A549 (cell line): ENCODE measurements around the gene EIF2B2. TPM values are rescaled to one million over a fixed set of nuclear protein-coding genes. Genes with fewer than 3 reads are reported as not detected.

Source experiments
- ATAC-seq, 2 experiments: fragments of 200-7000 bp in 1 of 2; fragments of >200 bp in 1 of 2; cut with Nextera tagmentation in 1 of 2; cut with Tn5 transposase in 1 of 2; 3 replicates each; pipeline versions ENCODE4 v1.8.0 to v1.9.1; 2018 to 2020; ENCODE audit warnings: mild to moderate bottlenecking in 1 of 2, moderate library complexity in 1 of 2
- CTCF ChIA-PET: fragments of 300-600 bp; sonication (Branson Sonifier 250); formaldehyde crosslinking; extraction: SDS; loops from one replicate; lab custom pipeline; 2021; ENCODE audit warnings: antibody characterized with exemption, inconsistent platforms; lab: Yijun Ruan, JAX
- POLR2A ChIA-PET: fragments of 350-600 bp; formaldehyde crosslinking; extraction: SDS; loops from one replicate; lab custom pipeline; 2021; ENCODE audit warnings: antibody characterized with exemption, inconsistent platforms; lab: Yijun Ruan, JAX
- DNase-seq, 2 experiments: peaks; one replicate each; pipeline versions ENCODE4 v3.0.0 to v3.0.0-alpha.2; 2011 to 2016; ENCODE audit warnings: low read depth in 1 of 2, low spot score in 1 of 2
- FAIRE-seq: peaks from 2 replicates; lab custom pipeline; 2011; peaks lifted over from hg19 to GRCh38; lab: Jason Lieb, UNC
- H3K27ac ChIP-seq, 2 experiments: fragments of >200 bp; sonication (Bioruptor Twin); formaldehyde crosslinking; 3 replicates each; pipeline ENCODE4 v1.5.1; 2016 to 2017
- H3K4me1 ChIP-seq: fragments of >200 bp; sonication (Bioruptor Twin); formaldehyde crosslinking; 3 replicates; pipeline ENCODE4 v1.6.1; 2016
- H3K4me2 ChIP-seq: fragments of >200 bp; sonication (Bioruptor Twin); formaldehyde crosslinking; 3 replicates; pipeline ENCODE4 v1.6.1; 2016
- H3K4me3 ChIP-seq: fragments of >200 bp; sonication (Bioruptor Twin); formaldehyde crosslinking; 3 replicates; pipeline ENCODE4 v1.5.1; 2016
- H3K9me3 ChIP-seq: fragments of >200 bp; sonication (Bioruptor Twin); formaldehyde crosslinking; 3 replicates; pipeline ENCODE4 v1.6.1; 2016
- ATOH8 ChIP-seq: fragments of 250-450 bp; sonication (Bioruptor Pico); IDR thresholded peaks from 2 replicates; pipeline ENCODE4 v1.5.0; 2020; ENCODE audit warnings: low read depth, mild to moderate bottlenecking, moderate library complexity
- BHLHE40 ChIP-seq: IDR thresholded peaks from 2 replicates; pipeline ENCODE4 v1.6.1; 2012; ENCODE audit warnings: low read depth, low read length, inconsistent platforms
- CHD2 ChIP-seq: fragments of 150-350 bp; IDR thresholded peaks from 2 replicates; pipeline ENCODE4 v1.6.1; 2014; ENCODE audit warnings: low read length; ENCODE audit not compliant: partially characterized antibody
- CTCF ChIP-seq: fragments of >200 bp; sonication (Bioruptor Twin); formaldehyde crosslinking; IDR thresholded peaks from 3 replicates; pipeline ENCODE4 v1.5.1; 2016
- EHF ChIP-seq: fragments of 250-450 bp; sonication (Bioruptor Pico); IDR thresholded peaks from 2 replicates; pipeline ENCODE4 v1.5.0; 2020; ENCODE audit warnings: mild to moderate bottlenecking
- ESRRA ChIP-seq: fragments of 150-350 bp; IDR thresholded peaks from 2 replicates; pipeline ENCODE4 v1.6.1; 2014; ENCODE audit warnings: mild to moderate bottlenecking, low read length, borderline replicate concordance
- FOXS1 ChIP-seq: fragments of 250-450 bp; sonication (Bioruptor Pico); IDR thresholded peaks from 2 replicates; pipeline ENCODE4 v1.5.0; 2020; ENCODE audit warnings: mild to moderate bottlenecking, moderate library complexity
- HEYL ChIP-seq: fragments of 250-450 bp; sonication (Bioruptor Pico); IDR thresholded peaks from 2 replicates; pipeline ENCODE4 v1.8.0; 2021; ENCODE audit warnings: mild to moderate bottlenecking, moderate library complexity
- HOXB13 ChIP-seq: fragments of 250-450 bp; sonication (Bioruptor Pico); IDR thresholded peaks from 2 replicates; pipeline ENCODE4 v1.5.0; 2020; ENCODE audit warnings: low read depth, mild to moderate bottlenecking, moderate library complexity
- HOXB5 ChIP-seq: fragments of 250-450 bp; sonication (Bioruptor Pico); IDR thresholded peaks from 2 replicates; pipeline ENCODE4 v1.5.0; 2020; ENCODE audit warnings: mild to moderate bottlenecking, moderate library complexity
- KDM5A ChIP-seq: fragments of 200-600 bp; sonication (generic); IDR thresholded peaks from 2 replicates; pipeline ENCODE4 v1.6.1; 2016; ENCODE audit warnings: antibody characterized with exemption, mild to moderate bottlenecking
- MAFK ChIP-seq: fragments of 450-650 bp; IDR thresholded peaks from 2 replicates; pipeline ENCODE4 v1.6.1; 2014; ENCODE audit not compliant: partially characterized antibody
- MAX ChIP-seq: IDR thresholded peaks from 2 replicates; pipeline ENCODE4 v1.6.1; 2012
- MYC ChIP-seq: IDR thresholded peaks from 2 replicates; pipeline ENCODE4 v1.6.1; 2012; ENCODE audit warnings: mild to moderate bottlenecking, inconsistent platforms, low read length, improper control_type of control experiment, borderline replicate concordance
- NPAS2 ChIP-seq: fragments of 250-450 bp; sonication (Bioruptor Pico); IDR thresholded peaks from 2 replicates; pipeline ENCODE4 v1.8.0; 2022; ENCODE audit warnings: mild to moderate bottlenecking, moderate library complexity, borderline replicate concordance
- NR3C1 ChIP-seq: fragments of >200 bp; sonication (Bioruptor Twin); formaldehyde crosslinking; IDR thresholded peaks from 3 replicates; pipeline ENCODE4 v1.6.1; 2017
- PHF8 ChIP-seq: fragments of 200-600 bp; sonication (generic); IDR thresholded peaks from 2 replicates; pipeline ENCODE4 v1.6.1; 2016; ENCODE audit warnings: low read depth, mild to moderate bottlenecking, antibody characterized with exemption, moderate library complexity, borderline replicate concordance
- POLR2AphosphoS2 ChIP-seq: conservative IDR thresholded peaks from 2 replicates; pipeline ENCODE4 v1.6.1; 2012; ENCODE audit warnings: low read length, improper control_type of control experiment, inconsistent platforms
- RAD21 ChIP-seq, 2 experiments: fragments of >200 bp in 1 of 2; sonication (Bioruptor Twin) in 1 of 2; formaldehyde crosslinking in 1 of 2; IDR thresholded peaks in 1 of 2; conservative IDR thresholded peaks in 1 of 2; 2 replicates in 1 of 2; 3 replicates in 1 of 2; pipeline ENCODE4 v1.6.1; 2012 to 2018; ENCODE audit warnings: inconsistent platforms in 1 of 2
- RCOR1 ChIP-seq: fragments of 150-350 bp; IDR thresholded peaks from 2 replicates; pipeline ENCODE4 v1.6.1; 2014; ENCODE audit warnings: antibody characterized with exemption, low read length, low read depth
- REST ChIP-seq: fragments of 200-600 bp; sonication (generic); IDR thresholded peaks from 2 replicates; pipeline ENCODE4 v1.6.1; 2016; ENCODE audit warnings: antibody characterized with exemption, mild to moderate bottlenecking, moderate library complexity
- SMC3 ChIP-seq: fragments of >200 bp; sonication (Bioruptor Twin); formaldehyde crosslinking; IDR thresholded peaks from 3 replicates; pipeline ENCODE4 v1.6.1; 2018; ENCODE audit warnings: inconsistent platforms
- ZC3H11A ChIP-seq: fragments of 450-650 bp; IDR thresholded peaks from 2 replicates; pipeline ENCODE4 v1.6.1; 2014; ENCODE audit warnings: antibody characterized with exemption, mild to moderate bottlenecking
- WGBS: methylation state at CpG from one replicate; pipeline ENCODE4 v1.1.6; 2017; ENCODE audit errors: missing lambda C conversion rate; 5-methylcytosine and 5-hydroxymethylcytosine counted together
- polyA plus RNA-seq, 4 experiments: library from polyadenylated mRNA; depleted of rRNA in 3 of 4; stranded (reverse); fragments of >200 nt; fragmentation: RNase III in 1 of 4; extraction: RNeasy Plus Mini Kit Qiagen cat#74134 plus additional on column Dnase treatment in 1 of 4; gene quantifications; 2 replicates in 3 of 4; 3 replicates in 1 of 4; pipeline ENCODE4 v1.2.3, GENCODE V29; 2011 to 2017

EIF2B2 gene
- polyA plus RNA-seq, 2 of the 4 experiments (the other 2 are of a cell fraction), result 88.4 to 116 TPM

DNA sequence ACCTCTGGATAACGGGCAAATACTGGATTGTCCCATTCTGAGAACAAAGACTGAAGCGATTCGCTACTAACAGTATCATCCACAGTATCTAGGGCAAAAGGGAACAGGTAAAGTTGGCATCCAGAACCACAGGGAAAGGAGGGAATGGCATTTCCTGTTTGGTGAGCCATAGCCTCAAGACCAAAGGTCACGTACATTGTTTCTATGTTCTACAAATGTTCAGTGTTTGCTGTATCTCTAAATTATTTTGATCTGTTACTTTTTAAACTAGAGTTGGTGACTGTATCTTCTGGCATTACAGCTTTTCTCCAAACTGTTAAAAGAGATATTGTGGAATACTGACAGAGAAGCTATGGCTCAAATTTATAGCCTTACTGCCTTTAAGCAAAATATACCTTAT is 38.9 kb downstream of the EIF2B2 start:
- H3K4me3 ChIP-seq, result peak overlapping the region; percentile 9; the same call in 1 of the 3 replicates

DNA sequence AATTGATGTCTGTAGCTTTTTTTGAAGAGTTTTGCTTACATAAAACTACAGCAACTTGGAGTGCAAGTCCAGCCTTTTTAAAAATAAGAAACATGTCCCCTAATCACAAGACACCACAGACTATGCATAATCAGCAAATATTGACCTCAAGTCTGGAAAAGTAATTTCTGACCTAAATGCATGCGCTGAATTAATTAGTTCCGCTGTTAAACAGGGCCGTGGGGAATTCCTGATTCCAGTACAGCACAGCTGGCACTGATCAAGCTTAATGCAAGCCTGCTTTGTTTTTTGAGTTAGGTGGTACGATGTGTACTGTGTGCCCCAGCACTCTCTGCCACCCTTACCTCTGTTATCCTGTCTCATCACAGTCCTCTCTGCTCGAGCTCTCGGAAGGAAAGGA is 39.3 kb downstream of the EIF2B2 start:
- POLR2A ChIA-PET, result interaction anchor here (0.6 kb wide), 1 partner anchor 164 kb away, joined by 4 read pairs; no protein-coding TSS in a partner anchor
- WGBS, result 24% methylated on average over 6 of the region's 6 CpGs
- DNase-seq (peak in 1 of 2 experiments; percentile 9), FAIRE-seq (no peak)
- H3K4me1 ChIP-seq, result peaks cover 56% of the 10 kb centered on the region
- no peaks in the 10 kb centered on the region for H3K9me3 ChIP-seq
- peak overlapping the region; percentile 9; the same call in 1 of the 3 replicates for H3K4me3 ChIP-seq
- H3K4me2 ChIP-seq, result peak overlapping the region; percentile 72
- CTCF ChIA-PET, result interaction anchor here (0.9 to 1.1 kb wide), 3 partner anchors 19 to 136 kb away, joined by 3 to 5 read pairs (median 4); no protein-coding TSS in a partner anchor
- TF ChIP-seq REST (no peak), BHLHE40 (no peak), MAFK (peak; percentile 95), CTCF (no peak)
- TF ChIP-seq, all 56 proteins: peak for 1
- H3K27ac ChIP-seq, result peak overlapping the region; percentile 67 to 85
- peak; percentile 56 to 64; a peak in 4 of 6 replicates for ATAC-seq

More for the DNA sequence above, 38.9 kb downstream of the EIF2B2 start:
- no peak for TF ChIP-seq HEYL (CRISPR knock-in tag)
- no peak for TF ChIP-seq EHF
- TF ChIP-seq ATOH8 (CRISPR knock-in tag), result no peak
- TF ChIP-seq CHD2, result no peak
- TF ChIP-seq FOXS1, result no peak
- no peak for TF ChIP-seq NPAS2 (CRISPR knock-in tag)
- no peak for TF ChIP-seq MAX
- no peak for TF ChIP-seq CTCF
- no peak for TF ChIP-seq PHF8
- TF ChIP-seq NR3C1, result no peak
- TF ChIP-seq ESRRA, result no peak
- TF ChIP-seq SMC3, result no peak
- TF ChIP-seq HOXB5 (CRISPR knock-in tag), result no peak
- no peak for TF ChIP-seq ZC3H11A
- no peak for TF ChIP-seq MYC
- TF ChIP-seq RCOR1, result no peak
- TF ChIP-seq HOXB13 (CRISPR knock-in tag), result no peak
- no peak for TF ChIP-seq KDM5A
- TF ChIP-seq RAD21 (conservative IDR thresholded peaks at IDR 0.05 in 1 of 2, IDR thresholded peaks at IDR 0.05 in 1 of 2), result no peak
- TF ChIP-seq POLR2AphosphoS2, result no peak
- WGBS, result 16% methylated on average over 4 of the region's 4 CpGs
- ATAC-seq (peak; percentile 66 to 85; a peak in 5 of 6 replicates), FAIRE-seq (no peak), DNase-seq (peak in 1 of 2 experiments; percentile 54)
- peak overlapping the region; percentile 72 for H3K4me2 ChIP-seq
- no peaks in the 10 kb centered on the region for H3K9me3 ChIP-seq
- POLR2A ChIA-PET, result no interaction called here
- H3K4me1 ChIP-seq, result peaks cover 56% of the 10 kb centered on the region
- CTCF ChIA-PET, result interaction anchor here (0.9 to 1.1 kb wide), 3 partner anchors 18 to 136 kb away, joined by 3 to 5 read pairs (median 4); no protein-coding TSS in a partner anchor
- H3K27ac ChIP-seq, result peak overlapping the region; percentile 67 to 85
